HS-5 (cell line): Measurements from ENCODE around the gene OTOS.

Experiments used
- DNase-seq: peaks from one replicate; pipeline ENCODE4 v3.0.0-alpha.2; 2012; ENCODE audit warnings: low read depth

The OTOS gene

GRCh38 chr2:240151477-240152031, 11.1 kb upstream of the OTOS start:
- DNase-seq, result no peak

GRCh38 chr2:240149943-240150784, 9.7 kb upstream of the OTOS start:
- no peak for DNase-seq

DNA sequence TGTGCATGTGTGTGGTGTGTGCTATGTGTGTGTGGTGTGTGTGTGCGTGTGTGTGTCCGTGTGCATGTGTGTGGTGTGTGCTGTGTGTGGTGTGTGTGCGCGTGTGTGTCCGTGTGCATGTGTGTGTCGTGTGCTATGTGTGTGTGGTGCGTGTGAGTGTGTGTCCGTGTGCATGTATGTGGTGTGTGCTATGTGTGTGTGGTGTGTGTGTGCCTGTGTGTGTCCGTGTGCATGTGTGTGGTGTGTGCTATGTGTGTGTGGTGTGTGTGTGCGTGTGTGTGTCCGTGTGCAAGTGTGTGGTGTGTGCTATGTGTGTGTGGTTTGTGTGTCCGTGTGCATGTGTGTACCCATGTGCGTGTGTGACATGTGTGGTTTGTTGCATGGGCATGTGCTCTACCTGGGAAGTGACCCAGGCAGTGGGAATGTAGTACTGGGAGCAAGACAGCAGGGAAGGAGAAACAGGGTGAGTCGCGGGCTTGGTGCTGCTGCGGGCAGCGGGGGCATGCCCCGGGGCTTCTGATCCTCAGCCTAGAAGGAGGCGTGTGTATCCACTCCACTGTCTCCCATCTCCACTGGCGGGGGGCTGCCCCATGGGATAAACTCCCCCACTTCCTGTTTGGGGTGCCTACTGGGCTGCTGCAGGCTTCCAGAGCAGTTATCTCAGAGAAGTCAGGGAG, 7.6 kb upstream of the OTOS start:
- DNase-seq, result no peak

GRCh38 chr2:240147382-240147781, 6.9 kb upstream of the OTOS start:
- DNase-seq, result no peak

- no peak for DNase-seq
Observed at GRCh38 chr2:240146627-240147278, 6.3 kb upstream of the OTOS start.

DNA sequence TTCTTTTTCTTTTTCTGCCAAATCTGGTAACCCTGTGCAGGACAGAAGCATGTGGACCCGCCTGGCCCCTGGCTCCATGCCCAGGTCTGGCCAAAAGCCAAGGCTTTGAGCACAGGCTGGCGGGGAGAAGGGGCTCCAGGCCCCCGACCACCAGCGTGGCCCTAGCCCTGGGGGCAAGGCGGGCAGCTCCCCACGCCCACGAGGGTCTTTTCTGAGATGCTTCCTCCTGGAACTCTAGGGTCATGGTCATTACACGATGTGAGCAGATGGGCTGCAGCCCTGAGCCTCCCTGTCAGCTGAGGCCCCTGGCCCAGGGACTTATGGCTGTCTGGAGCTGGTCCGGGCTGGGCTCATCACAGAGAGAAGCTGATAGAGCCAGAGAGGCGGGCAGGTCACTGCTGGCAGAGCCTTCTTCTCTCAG, 5.7 kb upstream of the OTOS start:
- DNase-seq, result no peak

DNA sequence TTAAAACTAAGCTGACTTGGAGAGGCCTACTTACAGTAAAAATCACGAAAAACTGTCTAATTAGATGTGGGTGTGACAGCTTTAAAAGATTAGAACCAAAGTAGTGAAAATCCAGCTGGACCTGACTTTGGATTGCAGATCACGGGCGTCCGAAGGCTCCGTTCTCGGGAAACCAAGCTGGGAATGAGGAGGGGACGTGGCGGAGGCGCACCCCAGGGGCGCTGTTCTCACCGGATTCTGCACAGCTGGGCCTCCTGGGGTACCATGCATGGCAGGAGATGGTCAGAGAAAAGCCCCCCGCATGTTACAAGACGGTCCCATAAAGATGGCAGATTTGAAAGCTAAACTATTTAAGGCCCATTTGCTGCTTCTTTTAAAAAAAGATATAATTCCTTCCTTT, 5.0 kb upstream of the OTOS start:
- DNase-seq, result no peak

- DNase-seq, result no peak
Observed at GRCh38 chr2:240144649-240145261, 4.3 kb upstream of the OTOS start.

GRCh38 chr2:240143801-240144648, 3.6 kb upstream of the OTOS start:
- DNase-seq, result no peak

DNA sequence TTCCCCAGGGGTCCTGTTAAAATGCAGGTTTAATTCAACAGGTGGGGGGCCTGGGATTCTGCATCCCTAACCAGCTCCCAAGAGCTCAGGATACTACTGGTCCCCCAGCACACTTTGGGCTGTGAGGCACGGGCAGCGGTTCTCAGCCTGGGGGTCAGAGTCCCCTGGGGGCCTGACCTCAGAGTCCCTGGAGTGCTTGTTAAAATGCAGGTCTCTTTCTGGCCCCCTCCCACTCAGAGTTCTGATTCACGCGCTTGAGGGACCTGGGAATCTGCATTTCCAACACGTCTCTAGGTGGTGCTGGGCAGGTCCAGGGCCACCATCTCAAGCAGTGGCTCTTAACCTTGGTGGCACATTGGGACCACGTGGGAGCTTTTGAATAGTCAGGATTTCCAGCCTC, 2.8 kb upstream of the OTOS start:
- DNase-seq, result no peak

GRCh38 chr2:240142859-240143258, 2.4 kb upstream of the OTOS start:
- no peak for DNase-seq

DNA sequence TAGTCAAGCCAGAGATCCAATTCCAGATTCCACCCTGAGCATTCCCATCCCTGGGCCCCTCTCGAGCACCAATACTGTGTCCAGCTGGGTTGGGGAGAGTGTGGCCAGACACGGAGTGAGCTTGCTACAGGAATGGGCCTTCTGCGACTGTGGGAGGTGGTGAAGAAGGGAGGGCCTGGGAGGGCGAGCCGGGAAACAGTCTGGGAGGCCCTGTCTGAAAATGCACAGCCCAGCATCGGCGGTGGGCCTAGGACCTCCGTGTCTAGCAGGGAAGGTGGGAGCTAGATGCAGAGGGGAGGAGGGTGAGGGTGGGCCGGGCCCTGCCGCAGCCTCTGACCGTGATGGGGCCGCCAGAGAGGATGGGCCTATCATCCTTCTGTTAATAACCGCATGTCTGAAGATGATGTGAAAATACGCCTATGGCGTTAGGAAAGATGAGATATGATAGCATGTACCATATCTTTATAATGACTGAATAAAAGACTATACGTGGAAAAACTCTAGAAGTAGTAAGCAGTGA, 1.9 kb upstream of the OTOS start:
- DNase-seq, result no peak

- DNase-seq, result no peak
Observed at GRCh38 chr2:240141736-240142135, 1.3 kb upstream of the OTOS start.

DNA sequence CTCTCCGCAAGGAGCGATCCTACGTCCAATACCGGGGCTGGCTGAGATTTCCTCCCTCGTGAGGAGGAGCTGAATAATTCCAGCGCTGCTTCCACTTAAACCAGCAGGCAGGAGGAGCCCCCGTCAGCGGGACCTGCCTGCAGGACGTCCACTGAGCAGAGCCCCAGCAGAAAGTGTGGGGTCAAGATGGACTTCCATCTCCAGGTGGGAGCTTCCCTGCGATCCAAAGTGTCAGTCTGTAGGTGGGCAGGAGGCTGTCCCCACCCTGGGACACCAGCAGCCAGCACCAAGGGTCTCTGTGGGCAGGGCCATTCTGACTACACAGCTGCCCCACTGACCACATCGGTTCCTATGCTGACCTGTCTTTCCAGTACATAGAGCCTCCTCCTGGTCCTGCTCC, 462 bp upstream of the OTOS start:
- no peak for DNase-seq

GRCh38 chr2:240139666-240140393, 628 bp downstream of the OTOS start:
- no peak for DNase-seq

GRCh38 chr2:240139011-240139441, 1.4 kb downstream of the OTOS start:
- DNase-seq, result no peak

GRCh38 chr2:240138254-240138984, 2.0 kb downstream of the OTOS start:
- DNase-seq, result no peak

- DNase-seq, result no peak
Observed at GRCh38 chr2:240137596-240138253, 2.7 kb downstream of the OTOS start.

DNA sequence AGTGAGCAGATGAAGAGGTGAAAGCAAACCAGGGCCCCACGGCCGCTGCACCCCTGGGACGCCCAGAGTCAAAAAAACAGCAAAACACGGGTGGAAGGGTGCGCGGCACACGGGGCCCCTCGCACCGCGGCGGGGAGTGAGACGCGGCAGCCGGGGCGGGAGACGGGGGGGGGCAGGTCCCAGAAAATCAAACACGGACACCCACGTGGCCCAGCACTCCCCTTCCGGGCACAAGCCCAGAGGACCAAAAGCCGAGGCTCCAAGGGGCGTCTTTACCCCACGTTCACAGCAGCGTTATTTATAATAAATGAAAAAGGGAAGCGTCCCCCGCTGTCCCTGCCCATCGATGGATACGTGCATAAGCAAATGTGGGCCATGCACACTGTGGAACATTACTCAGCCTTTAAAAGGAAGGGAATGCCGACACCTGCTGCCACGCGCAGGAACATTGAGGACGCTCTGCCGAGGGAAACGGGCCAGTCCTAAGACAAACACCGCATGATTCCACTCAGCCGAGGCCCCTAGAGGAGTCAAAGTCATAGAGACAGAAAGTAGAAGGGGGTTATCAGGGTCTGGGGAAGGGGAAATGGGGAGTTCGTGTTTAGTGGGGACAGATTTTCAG, 3.7 kb downstream of the OTOS start:
- no peak for DNase-seq
